ENCODE measurements around the gene HMOX1.
A peak's percentile ranks its signal among the peaks of the same experiment; 100 is the strongest.

HMOX1 gene

DNA sequence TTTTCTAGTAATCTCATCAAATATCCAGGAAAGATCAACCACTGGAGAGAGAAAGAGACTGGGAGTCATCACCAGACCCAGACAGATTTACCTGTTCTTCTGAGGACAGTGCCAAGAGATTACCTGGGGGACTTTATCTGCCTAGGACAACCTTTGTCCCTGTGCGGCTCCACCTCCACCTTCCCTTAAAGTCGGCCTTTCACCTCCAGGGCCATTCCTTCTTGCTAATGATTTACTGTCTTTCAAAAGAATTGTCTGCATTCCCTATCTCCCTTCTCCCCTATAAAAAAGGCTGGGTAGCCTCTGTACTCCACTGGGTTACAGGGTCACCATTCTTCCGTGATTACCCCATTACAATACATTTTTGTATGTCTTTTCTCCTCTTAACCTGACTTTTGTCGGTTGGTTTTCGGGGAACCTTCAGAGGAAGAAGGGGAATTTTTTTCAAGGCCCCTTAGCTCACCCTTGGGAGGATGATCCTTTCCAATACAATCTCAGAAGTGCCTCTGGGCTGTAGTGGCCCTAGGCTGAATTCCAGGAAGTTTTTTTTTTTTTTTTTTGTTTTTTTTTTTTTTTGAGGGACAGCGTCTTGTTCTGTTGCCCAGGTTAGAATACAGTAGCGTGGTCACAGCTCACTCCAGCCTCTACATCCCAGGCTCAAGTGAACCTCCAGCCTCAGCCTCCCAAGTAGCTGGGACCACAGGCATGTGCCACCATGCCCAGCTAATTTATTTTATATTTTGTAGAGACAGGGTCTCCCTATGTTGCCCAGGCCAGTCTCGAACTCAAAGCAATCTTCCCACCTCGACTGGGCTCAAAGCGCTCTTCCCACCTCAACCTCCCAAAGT lies 1.5 kb upstream of the HMOX1 start:
- Histone ChIP-seq H3K9me3 (ENCODE audit: severe bottlenecking) (no peaks in the 10 kb centered on the region), H3K4me3 (ENCODE audit: low read depth, low read length) (no peak overlapping the region), H3K27me3 (ENCODE audit: insufficient read depth, low read depth, severe bottlenecking) (peaks cover 4% of the 10 kb centered on the region), H3K36me3 (no peaks in the 10 kb centered on the region), H3K27ac (no peak overlapping the region)
- TF ChIP-seq, protein P1, sequence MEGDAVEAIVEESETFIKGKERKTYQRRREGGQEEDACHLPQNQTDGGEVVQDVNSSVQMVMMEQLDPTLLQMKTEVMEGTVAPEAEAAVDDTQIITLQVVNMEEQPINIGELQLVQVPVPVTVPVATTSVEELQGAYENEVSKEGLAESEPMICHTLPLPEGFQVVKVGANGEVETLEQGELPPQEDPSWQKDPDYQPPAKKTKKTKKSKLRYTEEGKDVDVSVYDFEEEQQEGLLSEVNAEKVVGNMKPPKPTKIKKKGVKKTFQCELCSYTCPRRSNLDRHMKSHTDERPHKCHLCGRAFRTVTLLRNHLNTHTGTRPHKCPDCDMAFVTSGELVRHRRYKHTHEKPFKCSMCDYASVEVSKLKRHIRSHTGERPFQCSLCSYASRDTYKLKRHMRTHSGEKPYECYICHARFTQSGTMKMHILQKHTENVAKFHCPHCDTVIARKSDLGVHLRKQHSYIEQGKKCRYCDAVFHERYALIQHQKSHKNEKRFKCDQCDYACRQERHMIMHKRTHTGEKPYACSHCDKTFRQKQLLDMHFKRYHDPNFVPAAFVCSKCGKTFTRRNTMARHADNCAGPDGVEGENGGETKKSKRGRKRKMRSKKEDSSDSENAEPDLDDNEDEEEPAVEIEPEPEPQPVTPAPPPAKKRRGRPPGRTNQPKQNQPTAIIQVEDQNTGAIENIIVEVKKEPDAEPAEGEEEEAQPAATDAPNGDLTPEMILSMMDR (IDR thresholded peaks at IDR 0.05; ENCODE audit: low read depth, low read length) = no peak
- no peak for DNase-seq

DNA sequence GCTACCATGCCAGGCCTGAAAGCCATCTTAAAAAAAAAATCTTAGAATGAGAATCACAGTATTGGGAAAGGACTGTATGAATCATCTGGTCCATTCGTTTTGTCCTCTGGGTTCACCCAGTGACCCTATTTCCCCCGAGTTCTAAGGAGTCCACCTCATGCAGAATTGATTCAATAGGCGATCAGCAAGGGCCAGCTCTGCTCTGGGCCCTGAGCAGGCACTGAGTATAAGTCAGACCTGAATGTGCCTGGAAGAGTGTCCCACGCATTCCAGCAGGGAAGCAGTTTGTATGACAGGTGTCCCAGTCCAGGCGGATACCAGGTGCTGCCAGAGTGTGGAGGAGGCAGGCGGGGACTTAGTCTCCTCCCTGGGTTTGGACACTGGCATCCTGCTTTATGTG lies 883 bp upstream of the HMOX1 start:
- H3K36me3 ChIP-seq = no peaks in the 10 kb centered on the region
- DNase-seq = no peak
- peaks cover 4% of the 10 kb centered on the region for H3K27me3 ChIP-seq (ENCODE audit: insufficient read depth, low read depth, severe bottlenecking)
- no peak overlapping the region for H3K27ac ChIP-seq
- H3K9me3 ChIP-seq (ENCODE audit: severe bottlenecking) = no peaks in the 10 kb centered on the region
- H3K4me3 ChIP-seq (ENCODE audit: low read depth, low read length) = no peak overlapping the region
- TF ChIP-seq, protein P1 (IDR thresholded peaks at IDR 0.05; ENCODE audit: low read depth, low read length) = no peak

DNA sequence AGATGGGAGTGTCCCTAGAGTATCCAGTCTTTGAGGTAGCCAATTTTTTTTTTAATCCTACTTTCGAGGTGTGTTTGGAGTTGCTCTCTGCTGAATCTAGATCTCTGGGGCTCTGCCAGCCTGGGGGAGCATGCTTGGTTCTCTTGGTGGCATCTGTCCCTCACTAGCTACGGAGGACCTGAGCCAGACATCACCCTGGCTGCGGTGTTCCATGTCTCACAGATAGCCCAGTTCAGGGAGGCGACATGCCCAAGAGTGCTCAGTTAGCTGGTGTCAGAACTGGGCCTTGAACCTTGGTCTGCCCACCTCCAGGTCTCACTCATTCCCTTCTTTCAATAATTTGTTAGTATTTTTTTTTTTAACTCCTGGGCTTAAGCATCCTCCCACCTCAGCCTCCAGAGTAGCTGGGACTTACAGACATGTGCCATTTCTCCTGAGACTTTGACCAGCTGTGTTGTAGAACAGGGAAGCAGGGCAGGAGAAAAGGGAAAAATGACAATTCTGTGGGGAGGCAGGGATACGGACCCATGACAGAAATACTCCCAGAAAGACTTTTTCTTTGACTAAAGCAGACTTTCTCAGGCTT lies 621 bp downstream of the HMOX1 start:
- Histone ChIP-seq H3K27ac (no peak overlapping the region), H3K9me3 (ENCODE audit: severe bottlenecking) (no peaks in the 10 kb centered on the region), H3K27me3 (ENCODE audit: insufficient read depth, low read depth, severe bottlenecking) (peaks cover 4% of the 10 kb centered on the region), H3K36me3 (no peaks in the 10 kb centered on the region), H3K4me3 (ENCODE audit: low read depth, low read length) (peak overlapping the region; percentile 52)
- TF ChIP-seq, protein P1 (IDR thresholded peaks at IDR 0.05; ENCODE audit: low read depth, low read length) = no peak
- no peak for DNase-seq

DNA sequence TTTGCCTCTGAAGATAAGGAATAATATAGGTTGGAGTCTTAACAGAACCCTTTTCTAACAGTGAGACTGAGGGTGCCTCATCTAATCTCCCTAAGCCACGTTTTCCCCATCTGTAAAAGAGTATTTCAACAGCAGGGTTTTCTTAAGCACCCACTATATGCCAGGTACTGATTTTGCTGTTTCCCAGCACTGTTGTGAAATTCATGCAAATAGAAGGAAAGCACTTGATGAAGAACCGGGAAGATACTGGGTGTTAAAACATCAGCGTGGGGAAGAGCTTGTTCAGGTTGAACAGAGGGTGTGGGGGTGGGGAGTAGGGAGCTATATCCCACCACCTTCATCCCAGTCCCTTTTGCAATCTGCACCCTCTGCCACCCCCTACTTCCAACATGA lies 2.8 kb downstream of the HMOX1 start:
- Histone ChIP-seq H3K27ac (no peak overlapping the region), H3K27me3 (ENCODE audit: insufficient read depth, low read depth, severe bottlenecking) (peaks cover 4% of the 10 kb centered on the region), H3K9me3 (ENCODE audit: severe bottlenecking) (no peaks in the 10 kb centered on the region), H3K36me3 (no peaks in the 10 kb centered on the region), H3K4me3 (ENCODE audit: low read depth, low read length) (no peak overlapping the region)
- TF ChIP-seq, protein P1 (IDR thresholded peaks at IDR 0.05; ENCODE audit: low read depth, low read length) = no peak
- no peak for DNase-seq

DNA sequence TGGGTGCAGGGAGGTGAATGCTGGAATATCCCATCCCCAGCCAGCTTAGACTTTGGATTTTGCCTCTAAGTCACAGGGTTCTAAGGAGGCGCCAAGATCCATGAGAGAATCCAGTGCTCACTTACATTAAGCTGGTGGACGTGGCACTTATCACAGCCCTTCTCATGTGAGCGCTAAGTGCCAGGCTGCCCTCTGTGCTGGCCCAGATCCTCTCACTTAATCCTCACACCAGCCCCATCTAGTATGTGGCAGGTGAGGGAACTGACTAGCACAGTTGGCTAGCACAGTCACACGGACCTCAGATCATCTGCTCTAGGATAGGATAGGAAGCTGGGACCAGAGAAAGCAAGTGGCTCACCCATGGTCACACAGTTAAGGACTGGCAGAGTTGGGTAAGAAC lies 3.6 kb downstream of the HMOX1 start:
- TF ChIP-seq, protein P1 (IDR thresholded peaks at IDR 0.05; ENCODE audit: low read depth, low read length) = no peak
- no peak overlapping the region for H3K27ac ChIP-seq
- no peak overlapping the region for H3K4me3 ChIP-seq (ENCODE audit: low read depth, low read length)
- no peak for DNase-seq
- no peaks in the 10 kb centered on the region for H3K36me3 ChIP-seq
- H3K9me3 ChIP-seq (ENCODE audit: severe bottlenecking) = no peaks in the 10 kb centered on the region
- peaks cover 4% of the 10 kb centered on the region for H3K27me3 ChIP-seq (ENCODE audit: insufficient read depth, low read depth, severe bottlenecking)
